Activated CD4-positive, alpha-beta T cell treated with anti-CD3 and anti-CD28 coated beads, Interleukin-2, amount 50 U/mL, for 16 hours (primary cell): ENCODE results near the gene DCLK2.
A peak's percentile ranks its signal among the peaks of the same experiment; 100 is the strongest.

Experiments used
- DNase-seq: peaks from one replicate; pipeline ENCODE4 v3.0.0-alpha.2; 2020

The DCLK2 gene

GRCh38 chr4:150283689-150284088, 205.4 kb downstream of the DCLK2 start:
- DNase-seq = no peak

- no peak for DNase-seq
These were observed 208.4 kb downstream of the DCLK2 start for GRCh38 chr4:150286656-150287055.

- DNase-seq = no peak
These were observed 211.0 kb downstream of the DCLK2 start for GRCh38 chr4:150289198-150289597.

- DNase-seq = no peak
These were observed 211.6 kb downstream of the DCLK2 start for GRCh38 chr4:150289881-150290280.

- DNase-seq = peak; percentile 42
These were observed 219.7 kb downstream of the DCLK2 start for GRCh38 chr4:150297861-150298474.

GRCh38 chr4:150299816-150300215, 221.6 kb downstream of the DCLK2 start:
- no peak for DNase-seq

- DNase-seq = peak; percentile 62
These were observed 224.3 kb downstream of the DCLK2 start for GRCh38 chr4:150302553-150302952.

- DNase-seq = no peak
These were observed 227.8 kb downstream of the DCLK2 start for GRCh38 chr4:150305995-150306394.

GRCh38 chr4:150306719-150307118, 228.5 kb downstream of the DCLK2 start:
- DNase-seq = no peak
